ENCODE data around the gene SLC44A3.

SLC44A3 gene

DNA sequence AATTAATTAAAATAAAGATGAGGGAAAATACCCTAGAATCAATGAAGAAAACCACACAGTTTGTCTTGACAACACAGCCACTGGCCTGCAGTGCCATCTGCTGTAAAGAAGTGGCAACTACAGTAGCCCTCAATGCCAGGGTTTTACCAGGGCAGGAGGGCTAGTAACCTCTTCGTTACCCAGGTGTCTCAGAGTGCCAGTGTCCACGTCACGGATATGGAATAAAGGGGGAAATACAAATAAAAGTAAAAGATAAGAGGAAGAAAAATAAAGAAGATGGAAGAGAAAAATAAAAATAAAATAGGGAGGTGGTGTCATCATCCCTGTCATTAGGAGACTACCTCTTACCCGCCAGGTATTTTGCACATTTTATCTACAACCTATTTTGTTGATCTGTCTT lies 14.2 kb upstream of the SLC44A3 start:
- TF ChIP-seq TCF12 (IDR thresholded peaks at IDR 0.05; ENCODE audit: low read depth) (no peak), YY1 (IDR thresholded peaks at IDR 0.05; ENCODE audit: low read depth) (no peak), FOXM1 (IDR thresholded peaks at IDR 0.05; ENCODE audit: borderline replicate concordance, low read depth) (no peak), RAD21 (IDR thresholded peaks at IDR 0.05; ENCODE audit: low read depth) (peak; percentile 97)
- TF ChIP-seq, protein P1, sequence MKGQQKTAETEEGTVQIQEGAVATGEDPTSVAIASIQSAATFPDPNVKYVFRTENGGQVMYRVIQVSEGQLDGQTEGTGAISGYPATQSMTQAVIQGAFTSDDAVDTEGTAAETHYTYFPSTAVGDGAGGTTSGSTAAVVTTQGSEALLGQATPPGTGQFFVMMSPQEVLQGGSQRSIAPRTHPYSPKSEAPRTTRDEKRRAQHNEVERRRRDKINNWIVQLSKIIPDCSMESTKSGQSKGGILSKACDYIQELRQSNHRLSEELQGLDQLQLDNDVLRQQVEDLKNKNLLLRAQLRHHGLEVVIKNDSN (IDR thresholded peaks at IDR 0.05) = no peak

DNA sequence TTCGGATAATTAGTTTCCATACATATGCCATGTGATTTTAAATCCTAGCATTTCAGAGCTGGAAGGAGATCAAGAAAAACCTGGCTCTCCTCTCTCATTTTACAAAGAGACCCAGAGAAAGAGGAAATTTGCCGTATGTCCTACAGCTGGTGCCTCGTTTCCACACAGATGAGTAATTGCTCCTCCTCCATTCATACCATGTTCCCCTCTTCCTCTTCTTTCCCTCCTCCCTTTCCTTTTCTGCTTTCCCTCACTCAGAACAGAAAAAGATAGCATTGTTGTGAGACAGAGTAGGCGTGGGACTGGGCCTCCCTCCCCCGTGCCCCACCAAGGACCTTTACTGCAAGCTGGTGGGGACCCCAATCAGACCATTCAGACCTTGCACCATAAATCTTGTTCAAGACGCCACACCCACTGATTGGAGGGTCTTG lies 13.7 kb upstream of the SLC44A3 start:
- TF ChIP-seq, protein P1 (IDR thresholded peaks at IDR 0.05) = no peak
- TF ChIP-seq CREB1 (IDR thresholded peaks at IDR 0.05; ENCODE audit: low read depth) (no peak), EP300 (IDR thresholded peaks at IDR 0.05; ENCODE audit: borderline replicate concordance) (no peak), FOXM1 (IDR thresholded peaks at IDR 0.05; ENCODE audit: borderline replicate concordance, low read depth) (no peak), TAF1 (IDR thresholded peaks at IDR 0.05; ENCODE audit: low read depth) (no peak), TEAD4 (IDR thresholded peaks at IDR 0.05) (no peak), EGR1 (IDR thresholded peaks at IDR 0.05) (no peak), CEBPB (IDR thresholded peaks at IDR 0.05) (no peak), RAD21 (IDR thresholded peaks at IDR 0.05; ENCODE audit: low read depth) (no peak)
- TF ChIP-seq, protein P2, sequence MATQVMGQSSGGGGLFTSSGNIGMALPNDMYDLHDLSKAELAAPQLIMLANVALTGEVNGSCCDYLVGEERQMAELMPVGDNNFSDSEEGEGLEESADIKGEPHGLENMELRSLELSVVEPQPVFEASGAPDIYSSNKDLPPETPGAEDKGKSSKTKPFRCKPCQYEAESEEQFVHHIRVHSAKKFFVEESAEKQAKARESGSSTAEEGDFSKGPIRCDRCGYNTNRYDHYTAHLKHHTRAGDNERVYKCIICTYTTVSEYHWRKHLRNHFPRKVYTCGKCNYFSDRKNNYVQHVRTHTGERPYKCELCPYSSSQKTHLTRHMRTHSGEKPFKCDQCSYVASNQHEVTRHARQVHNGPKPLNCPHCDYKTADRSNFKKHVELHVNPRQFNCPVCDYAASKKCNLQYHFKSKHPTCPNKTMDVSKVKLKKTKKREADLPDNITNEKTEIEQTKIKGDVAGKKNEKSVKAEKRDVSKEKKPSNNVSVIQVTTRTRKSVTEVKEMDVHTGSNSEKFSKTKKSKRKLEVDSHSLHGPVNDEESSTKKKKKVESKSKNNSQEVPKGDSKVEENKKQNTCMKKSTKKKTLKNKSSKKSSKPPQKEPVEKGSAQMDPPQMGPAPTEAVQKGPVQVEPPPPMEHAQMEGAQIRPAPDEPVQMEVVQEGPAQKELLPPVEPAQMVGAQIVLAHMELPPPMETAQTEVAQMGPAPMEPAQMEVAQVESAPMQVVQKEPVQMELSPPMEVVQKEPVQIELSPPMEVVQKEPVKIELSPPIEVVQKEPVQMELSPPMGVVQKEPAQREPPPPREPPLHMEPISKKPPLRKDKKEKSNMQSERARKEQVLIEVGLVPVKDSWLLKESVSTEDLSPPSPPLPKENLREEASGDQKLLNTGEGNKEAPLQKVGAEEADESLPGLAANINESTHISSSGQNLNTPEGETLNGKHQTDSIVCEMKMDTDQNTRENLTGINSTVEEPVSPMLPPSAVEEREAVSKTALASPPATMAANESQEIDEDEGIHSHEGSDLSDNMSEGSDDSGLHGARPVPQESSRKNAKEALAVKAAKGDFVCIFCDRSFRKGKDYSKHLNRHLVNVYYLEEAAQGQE (IDR thresholded peaks at IDR 0.05; ENCODE audit: low read depth) = no peak
- TF ChIP-seq, protein P3, sequence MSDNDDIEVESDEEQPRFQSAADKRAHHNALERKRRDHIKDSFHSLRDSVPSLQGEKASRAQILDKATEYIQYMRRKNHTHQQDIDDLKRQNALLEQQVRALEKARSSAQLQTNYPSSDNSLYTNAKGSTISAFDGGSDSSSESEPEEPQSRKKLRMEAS (IDR thresholded peaks at IDR 0.05) = no peak

DNA sequence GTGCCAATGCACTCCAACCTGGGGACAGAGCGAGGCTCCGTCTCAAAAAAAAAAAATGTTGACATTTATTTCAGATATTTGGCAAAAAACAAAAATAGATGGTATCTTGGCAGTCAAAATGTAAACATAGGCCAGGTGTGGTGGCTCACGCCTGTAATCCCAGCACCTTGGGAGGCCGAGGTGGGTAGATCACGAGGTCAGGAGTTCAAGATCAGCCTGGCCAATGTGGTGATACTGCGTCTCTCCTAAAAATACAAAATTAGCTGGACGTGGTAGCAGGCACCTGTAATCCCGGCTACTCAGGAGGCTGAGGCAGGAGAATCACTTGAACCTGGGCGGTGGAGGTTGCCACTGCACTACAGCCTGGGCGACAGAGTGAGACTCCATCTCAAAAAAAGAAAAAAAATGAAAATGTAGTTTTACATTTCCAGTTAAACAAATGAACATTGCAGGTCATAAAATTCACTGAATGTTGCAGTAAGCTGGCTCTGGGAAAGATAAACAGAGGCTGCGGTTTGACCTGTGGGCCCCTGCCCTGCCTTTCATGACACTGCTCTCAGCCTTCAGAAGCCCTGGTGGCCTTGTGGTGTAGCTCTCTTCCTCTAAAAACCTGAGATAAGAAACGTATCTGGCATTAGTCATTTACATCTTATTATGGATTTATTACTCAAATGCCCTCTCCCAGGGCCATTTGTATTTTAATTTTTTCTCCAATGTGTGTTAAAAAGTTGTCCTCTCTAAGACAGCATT lies 12.2 kb upstream of the SLC44A3 start:
- TF ChIP-seq, protein P3 (IDR thresholded peaks at IDR 0.05) = no peak
- TF ChIP-seq, protein P2 (IDR thresholded peaks at IDR 0.05; ENCODE audit: low read depth) = no peak
- no peak for TF ChIP-seq CEBPB (IDR thresholded peaks at IDR 0.05)

DNA sequence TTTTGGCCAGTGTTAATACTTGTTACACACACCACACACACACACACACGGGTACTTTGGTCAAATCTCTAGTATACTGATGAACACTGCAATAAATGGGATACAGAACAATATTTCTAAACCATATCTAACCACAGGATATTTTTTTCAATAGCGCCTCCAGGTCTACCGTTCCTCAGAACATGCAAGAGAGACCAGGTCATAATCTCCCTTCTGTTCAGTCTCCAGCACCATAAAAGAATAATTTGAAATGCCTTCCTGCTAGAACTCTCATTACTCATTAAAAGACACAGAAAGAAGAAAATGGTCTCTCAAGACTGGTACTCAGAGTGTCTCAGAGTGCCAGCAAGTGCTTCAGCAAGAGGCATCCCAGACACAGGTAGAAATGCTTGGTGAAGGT lies 11.5 kb upstream of the SLC44A3 start:
- TF ChIP-seq TEAD4 (IDR thresholded peaks at IDR 0.05) (no peak), TCF12 (IDR thresholded peaks at IDR 0.05; ENCODE audit: low read depth) (no peak), YY1 (IDR thresholded peaks at IDR 0.05; ENCODE audit: low read depth) (no peak), TAF1 (IDR thresholded peaks at IDR 0.05; ENCODE audit: low read depth) (no peak)

DNA sequence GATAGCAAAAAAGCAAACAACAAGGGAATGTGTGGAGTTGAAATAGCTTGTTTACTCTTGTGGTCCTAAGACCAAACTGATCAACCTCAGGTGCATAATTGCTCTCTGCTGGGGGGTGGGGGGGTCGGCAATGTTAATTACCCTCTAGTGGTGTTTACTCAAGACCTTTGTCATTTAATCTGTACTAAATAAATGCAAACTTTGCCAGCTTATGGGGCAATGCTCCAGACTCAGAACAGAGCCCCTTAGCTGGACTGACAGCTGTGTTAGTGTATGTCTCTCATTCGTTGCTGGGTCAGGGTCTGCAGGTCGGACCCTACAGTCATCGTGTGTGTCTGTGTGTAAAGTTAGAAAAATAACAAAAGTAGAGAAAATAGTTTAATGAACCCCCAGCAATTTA lies 7.2 kb upstream of the SLC44A3 start:
- TF ChIP-seq ZBTB7A (IDR thresholded peaks at IDR 0.05; ENCODE audit: low read depth) = no peak
- TF ChIP-seq TCF12 (IDR thresholded peaks at IDR 0.05; ENCODE audit: low read depth) = no peak
- TF ChIP-seq NFIC (IDR thresholded peaks at IDR 0.05) = no peak
- no peak for TF ChIP-seq EGR1 (IDR thresholded peaks at IDR 0.05)
- TF ChIP-seq FOXM1 (IDR thresholded peaks at IDR 0.05; ENCODE audit: borderline replicate concordance, low read depth) = no peak
- no peak for TF ChIP-seq TEAD4 (IDR thresholded peaks at IDR 0.05)
- no peak for TF ChIP-seq EP300 (IDR thresholded peaks at IDR 0.05; ENCODE audit: borderline replicate concordance)
- TF ChIP-seq TAF1 (IDR thresholded peaks at IDR 0.05; ENCODE audit: low read depth) = no peak
- no peak for TF ChIP-seq CEBPB (IDR thresholded peaks at IDR 0.05)
- TF ChIP-seq RAD21 (IDR thresholded peaks at IDR 0.05; ENCODE audit: low read depth) = no peak
- no peak for TF ChIP-seq CREB1 (IDR thresholded peaks at IDR 0.05; ENCODE audit: low read depth)
- TF ChIP-seq YY1 (IDR thresholded peaks at IDR 0.05; ENCODE audit: low read depth) = no peak
- TF ChIP-seq, protein P2 (IDR thresholded peaks at IDR 0.05; ENCODE audit: low read depth) = no peak

Data from Ishikawa (cell line).